Fibroblast of lung (primary cell): Measurements from ENCODE around the gene BIRC7. TPM values are rescaled to one million over a fixed set of nuclear protein-coding genes. Genes with fewer than 3 reads are reported as not detected.

Source experiments
- DNase-seq, 2 donors: peaks; one replicate each; pipeline versions ENCODE4 v3.0.0 to v3.0.0-alpha.2; 2010; ENCODE audit warnings: low read depth in 2 of 2
- H2AFZ ChIP-seq: 2 replicates; pipeline ENCODE4 v1.5.1; 2012; ENCODE audit warnings: low read length, control low read depth, inconsistent platforms
- H3K27ac ChIP-seq: 2 replicates; pipeline ENCODE4 v1.5.1; 2011; ENCODE audit warnings: low read length, control low read depth; ENCODE audit not compliant: insufficient read depth
- H3K27me3 ChIP-seq: 2 replicates; pipeline ENCODE4 v1.5.1; 2011; ENCODE audit warnings: mild to moderate bottlenecking, low read length; ENCODE audit not compliant: control insufficient read depth, insufficient read depth
- H3K36me3 ChIP-seq: 2 replicates; pipeline ENCODE4 v1.5.1; 2011; ENCODE audit warnings: low read length; ENCODE audit not compliant: control insufficient read depth, insufficient read depth
- H3K4me1 ChIP-seq: 2 replicates; pipeline ENCODE4 v1.5.1; 2011; ENCODE audit warnings: low read length; ENCODE audit not compliant: control insufficient read depth, insufficient read depth; ENCODE audit errors: extremely low read depth
- H3K4me2 ChIP-seq: 2 replicates; pipeline ENCODE4 v1.5.1; 2011; ENCODE audit warnings: low read length, control low read depth; ENCODE audit not compliant: insufficient read depth; ENCODE audit errors: extremely low read depth
- H3K4me3 ChIP-seq, 4 experiments: fragments of 200-600 bp in 1 of 4; sonication (generic) in 1 of 4; replicated peaks in 1 of 4; 2 replicates each; pipeline ENCODE4 v1.5.1; 2011 to 2016; ENCODE audit warnings: low read length in 4 of 4, low read depth in 3 of 4, mild to moderate bottlenecking in 3 of 4, control low read depth in 2 of 4, inconsistent platforms in 1 of 4, mixed read lengths in 1 of 4; ENCODE audit not compliant: insufficient read depth in 1 of 4; ENCODE audit errors: control extremely low read depth in 1 of 4
- H3K79me2 ChIP-seq: 2 replicates; pipeline ENCODE4 v1.5.1; 2012; ENCODE audit warnings: mild to moderate bottlenecking, low read length, inconsistent platforms; ENCODE audit not compliant: control insufficient read depth, insufficient read depth
- H3K9ac ChIP-seq: 2 replicates; pipeline ENCODE4 v1.5.1; 2011; ENCODE audit warnings: mild to moderate bottlenecking, low read length, control low read depth; ENCODE audit not compliant: insufficient read depth
- H3K9me3 ChIP-seq: 2 replicates; pipeline ENCODE4 v1.5.1; 2012; ENCODE audit warnings: low read depth, low read length; ENCODE audit not compliant: control insufficient read depth, insufficient read depth
- H4K20me1 ChIP-seq: 2 replicates; pipeline ENCODE4 v1.5.1; 2011; ENCODE audit warnings: low read length; ENCODE audit not compliant: control insufficient read depth, insufficient read depth; ENCODE audit errors: extremely low read depth
- CTCF ChIP-seq, 2 donors: IDR thresholded peaks in 1 of 2; conservative IDR thresholded peaks in 1 of 2; 1 replicate in 1 of 2; 2 replicates in 1 of 2; pipeline ENCODE4 v1.5.1; 2011 to 2012; ENCODE audit warnings: low read length in 2 of 2, control low read depth in 1 of 2, inconsistent platforms in 1 of 2, low read depth in 1 of 2, mild to moderate bottlenecking in 1 of 2
- EZH2 ChIP-seq: IDR thresholded peaks from 2 replicates; pipeline ENCODE4 v1.5.1; 2012; ENCODE audit warnings: low read length, control low read depth, mild to moderate bottlenecking; ENCODE audit errors: missing control alignments
- polyA plus RNA-seq, 2 donors: library from polyadenylated mRNA; depleted of rRNA in 1 of 2; stranded (reverse) in 1 of 2; unstranded in 1 of 2; fragments of >200 nt; gene quantifications; 2 replicates each; pipeline ENCODE4 v1.2.1, GENCODE V29; 2011 to 2012; ENCODE audit warnings: missing spikeins in 1 of 2
- total RNA-seq: library from RNA; depleted of rRNA; stranded (reverse); fragments of >200 nt; gene quantifications from 2 replicates; pipeline ENCODE4 v1.2.1, GENCODE V29; 2014

Gene BIRC7
- total and polyA plus RNA-seq, 2 donors (not counting 1 experiment from before 2014, with no cell fraction given): not detected

- no peak overlapping the region for H3K4me3 ChIP-seq
- no peaks in the 10 kb centered on the region for H3K4me1 ChIP-seq
- no peak for DNase-seq
- no peak overlapping the region for H3K27ac ChIP-seq
- H2AFZ ChIP-seq: no peak overlapping the region
- H3K36me3 ChIP-seq: no peaks in the 10 kb centered on the region
- no peaks in the 10 kb centered on the region for H3K9me3 ChIP-seq
- no peak overlapping the region for H3K9ac ChIP-seq
- no peak overlapping the region for H3K4me2 ChIP-seq
- H3K79me2 ChIP-seq: no peaks in the 10 kb centered on the region
- peaks cover 50% of the 10 kb centered on the region for H3K27me3 ChIP-seq
- no peaks in the 10 kb centered on the region for H4K20me1 ChIP-seq
- no peak for TF ChIP-seq EZH2
- TF ChIP-seq CTCF (conservative IDR thresholded peaks at IDR 0.05 in 1 of 2, IDR thresholded peaks at IDR 0.05 in 1 of 2; ENCODE audit: low read depth in 1 of 2, low read length in 2 of 2): no peak
These were observed 21.2 kb downstream of the BIRC7 start for GRCh38 chr20:63256954-63257353.

- TF ChIP-seq EZH2 (no peak), CTCF (conservative IDR thresholded peaks at IDR 0.05 in 1 of 2, IDR thresholded peaks at IDR 0.05 in 1 of 2; ENCODE audit: low read depth in 1 of 2, low read length in 2 of 2) (no peak)
- no peaks in the 10 kb centered on the region for H3K9me3 ChIP-seq
- no peaks in the 10 kb centered on the region for H3K4me1 ChIP-seq
- H3K9ac ChIP-seq: no peak overlapping the region
- no peak overlapping the region for H2AFZ ChIP-seq
- no peaks in the 10 kb centered on the region for H4K20me1 ChIP-seq
- DNase-seq: no peak
- no peak overlapping the region for H3K4me2 ChIP-seq
- no peaks in the 10 kb centered on the region for H3K79me2 ChIP-seq
- H3K27ac ChIP-seq: no peak overlapping the region
- H3K36me3 ChIP-seq: no peaks in the 10 kb centered on the region
- H3K4me3 ChIP-seq: no peak overlapping the region
- peaks cover 53% of the 10 kb centered on the region for H3K27me3 ChIP-seq
These were observed 21.9 kb downstream of the BIRC7 start for GRCh38 chr20:63257629-63258028.

- peak; percentile 31 to 58 for DNase-seq
- Histone ChIP-seq H3K27me3 (peaks cover 44% of the 10 kb centered on the region), H3K79me2 (no peaks in the 10 kb centered on the region)
These were observed 23.1 kb downstream of the BIRC7 start for GRCh38 chr20:63258781-63259180.

More at GRCh38 chr20:63258781-63259180, 23.1 kb downstream of the BIRC7 start:
- Histone ChIP-seq H3K4me3 (no peak overlapping the region), H2AFZ (no peak overlapping the region), H4K20me1 (no peaks in the 10 kb centered on the region), H3K9me3 (no peaks in the 10 kb centered on the region), H3K27ac (no peak overlapping the region), H3K36me3 (no peaks in the 10 kb centered on the region), H3K4me1 (no peaks in the 10 kb centered on the region), H3K4me2 (no peak overlapping the region), H3K9ac (no peak overlapping the region)
- TF ChIP-seq CTCF (conservative IDR thresholded peaks at IDR 0.05 in 1 of 2, IDR thresholded peaks at IDR 0.05 in 1 of 2; ENCODE audit: low read depth in 1 of 2, low read length in 2 of 2) (no peak), EZH2 (peak; percentile 7)
